NCI-H2227 treated with DMSO at 0.1 percent for 48 hours (cell line): ENCODE results near the gene GGA3.
"Not testable (repeated sequence)": the region's sequence is repeated elsewhere in the genome, so short reads cannot be mapped to it uniquely, and the experiment has no call there.

Experiments used
- DNase-seq: peaks from one replicate; lab custom pipeline; 2025; lab: John Stamatoyannopoulos, UW

The GGA3 gene

DNA sequence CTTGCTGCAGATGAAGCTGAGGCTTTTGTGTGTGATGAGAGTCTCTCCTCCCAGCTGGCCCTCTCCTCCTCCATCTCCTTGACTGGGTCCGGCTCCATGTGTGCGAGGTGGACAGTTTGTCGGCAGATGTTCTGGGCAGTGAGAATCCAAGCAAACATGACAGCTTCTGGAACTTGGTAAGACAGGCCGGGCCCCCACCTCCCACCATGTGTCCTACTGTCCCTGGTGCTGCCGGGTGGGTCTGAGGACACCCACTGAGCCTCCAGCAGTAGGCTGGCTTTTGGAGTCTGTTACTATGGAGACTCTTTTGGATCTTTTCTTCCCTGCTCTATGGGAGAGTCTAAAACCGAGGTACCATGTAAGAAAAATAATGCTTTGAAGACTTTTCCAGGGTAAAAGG, 43.3 kb downstream of the GGA3 start:
- DNase-seq = no peak

- no peak for DNase-seq
Measured at GRCh38 chr17:75209061-75209460, 52.3 kb downstream of the GGA3 start.

- DNase-seq = no peak
Measured at GRCh38 chr17:75208161-75208560, 53.2 kb downstream of the GGA3 start.

DNA sequence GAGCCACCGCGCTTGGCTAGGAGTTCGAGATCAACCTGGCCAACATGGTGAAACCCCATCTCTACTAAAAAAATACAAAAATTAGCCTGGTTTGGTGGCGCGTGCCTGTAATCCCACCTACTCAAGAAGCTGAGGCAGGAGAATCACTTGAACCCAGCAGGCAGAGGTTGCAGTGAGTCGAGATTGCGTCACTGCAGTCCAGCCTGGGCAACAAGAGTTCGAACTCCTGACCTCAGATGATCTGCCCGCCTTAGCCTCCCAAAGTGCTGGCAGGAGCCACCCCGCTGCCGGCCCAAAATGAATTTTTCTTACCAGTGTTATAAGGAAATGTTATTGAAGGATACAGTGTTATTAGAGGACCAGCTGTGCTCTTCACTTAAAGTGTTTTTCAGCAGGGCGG, 53.6 kb downstream of the GGA3 start:
- DNase-seq = no peak

- not testable (repeated sequence) for DNase-seq
Measured at GRCh38 chr17:75207050-75207407, 54.4 kb downstream of the GGA3 start.

- no peak for DNase-seq
Measured at GRCh38 chr17:75205793-75206163, 55.6 kb downstream of the GGA3 start.

GRCh38 chr17:75205037-75205792, 56.2 kb downstream of the GGA3 start, which contains the start of gene NUP85:
Gene NUP85, plus strand, starts transcription at chr17:75205679. Its CDS starts 83 bp downstream, at chr17:75205762.
- peak; percentile 95 for DNase-seq

GRCh38 chr17:75199886-75200618, 61.4 kb downstream of the GGA3 start:
- DNase-seq = no peak

GRCh38 chr17:75194879-75195278, 66.5 kb downstream of the GGA3 start:
- DNase-seq = no peak

DNA sequence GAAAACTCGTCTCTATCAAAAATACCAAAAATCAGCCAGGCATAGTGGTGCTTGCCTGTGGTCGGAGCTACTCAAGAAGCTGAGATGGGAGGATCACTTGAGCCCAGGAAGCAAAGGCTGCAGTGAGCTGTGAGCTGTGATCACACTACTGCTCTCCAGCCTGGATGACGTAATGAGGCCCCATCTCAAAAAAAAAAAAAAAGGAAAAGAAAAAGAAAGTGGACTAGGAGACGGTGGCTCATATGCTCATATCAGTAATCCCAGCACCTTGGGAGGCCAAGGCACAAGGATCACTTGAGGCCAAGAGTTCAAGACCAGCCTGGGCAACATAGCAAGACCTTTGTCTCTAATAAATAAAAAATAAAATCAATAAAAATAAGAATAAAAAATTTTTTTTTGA, 69.8 kb downstream of the GGA3 start:
- DNase-seq = no peak

DNA sequence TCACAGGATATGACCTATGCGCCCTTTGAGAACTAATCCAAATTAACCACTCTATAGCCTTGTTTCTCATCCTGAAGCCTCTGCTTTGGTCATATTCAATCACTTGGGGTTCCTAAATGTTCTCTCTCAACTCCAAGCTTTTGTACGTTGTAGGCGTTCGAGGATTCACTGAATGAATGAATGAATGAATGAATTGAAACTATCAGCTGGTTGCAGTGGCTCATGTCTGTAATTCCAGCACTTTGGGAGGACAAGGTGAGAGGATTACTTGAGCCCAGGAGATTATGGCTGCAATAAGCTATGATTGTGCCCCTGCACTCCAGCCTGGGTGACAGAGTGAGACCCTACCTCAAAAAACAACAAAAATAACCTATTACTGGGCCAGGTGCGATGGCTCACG, 72.8 kb downstream of the GGA3 start:
- no peak for DNase-seq
